ENCODE measurements around the gene CLK1.

CLK1 gene

DNA sequence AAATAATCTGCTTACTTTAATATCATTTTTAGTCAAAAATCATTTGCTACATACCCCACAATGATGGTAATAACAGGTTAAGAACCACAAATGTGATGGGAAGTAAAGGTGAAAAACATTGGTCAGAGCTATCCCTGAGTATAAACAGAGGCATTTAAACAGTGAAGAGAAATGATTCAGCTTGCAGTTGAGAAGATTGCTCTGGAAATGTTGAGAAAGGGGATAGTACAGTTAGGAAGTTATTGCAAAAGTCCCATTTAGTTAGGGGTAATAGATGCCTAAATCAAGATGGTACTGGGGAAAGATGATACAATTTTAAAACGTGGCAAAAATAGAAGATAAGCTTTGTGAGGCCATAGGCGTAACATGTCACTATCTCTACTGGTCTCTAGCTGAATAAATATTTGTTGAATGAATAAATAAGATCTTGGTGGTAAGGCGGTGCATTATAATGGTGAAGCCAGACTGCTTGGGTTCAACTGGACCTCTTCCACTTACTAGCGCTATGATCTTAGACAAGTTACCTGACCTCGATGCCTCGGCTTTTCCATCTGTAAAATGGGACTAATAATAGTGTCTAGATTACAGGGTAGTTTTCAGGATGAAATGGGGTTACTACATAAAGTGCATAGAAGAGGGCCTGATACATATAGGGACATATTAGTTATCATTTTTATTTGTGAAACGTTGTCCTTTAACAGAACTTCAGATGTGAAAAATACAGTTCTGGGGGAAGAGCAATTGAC, 54.8 kb downstream of the CLK1 start:
- TF ChIP-seq GATA3 (IDR thresholded peaks at IDR 0.05; ENCODE audit: low read depth, low read length), result no peak
- no peak for TF ChIP-seq GATA2 (IDR thresholded peaks at IDR 0.05; ENCODE audit: low read depth, low read length)
